KBM-7 (cell line): ENCODE data around the gene KIFC3.
"Not testable (repeated sequence)": the region's sequence is repeated elsewhere in the genome, so short reads cannot be mapped to it uniquely, and the experiment has no call there.

Experiments used
- DNase-seq: peaks from one replicate; pipeline ENCODE4 v3.0.0-alpha.2; 2015
- in situ Hi-C: fragments of 300-500 bp; cut with MboI; formaldehyde crosslinking; loops from 2 replicates; pipeline ENCODE4 v1.14.3; 2020; ENCODE audit warnings: low sequenced_read_pairs, low pct_unique_long_range_greater_than_20kb, mixed read lengths

Gene KIFC3

DNA sequence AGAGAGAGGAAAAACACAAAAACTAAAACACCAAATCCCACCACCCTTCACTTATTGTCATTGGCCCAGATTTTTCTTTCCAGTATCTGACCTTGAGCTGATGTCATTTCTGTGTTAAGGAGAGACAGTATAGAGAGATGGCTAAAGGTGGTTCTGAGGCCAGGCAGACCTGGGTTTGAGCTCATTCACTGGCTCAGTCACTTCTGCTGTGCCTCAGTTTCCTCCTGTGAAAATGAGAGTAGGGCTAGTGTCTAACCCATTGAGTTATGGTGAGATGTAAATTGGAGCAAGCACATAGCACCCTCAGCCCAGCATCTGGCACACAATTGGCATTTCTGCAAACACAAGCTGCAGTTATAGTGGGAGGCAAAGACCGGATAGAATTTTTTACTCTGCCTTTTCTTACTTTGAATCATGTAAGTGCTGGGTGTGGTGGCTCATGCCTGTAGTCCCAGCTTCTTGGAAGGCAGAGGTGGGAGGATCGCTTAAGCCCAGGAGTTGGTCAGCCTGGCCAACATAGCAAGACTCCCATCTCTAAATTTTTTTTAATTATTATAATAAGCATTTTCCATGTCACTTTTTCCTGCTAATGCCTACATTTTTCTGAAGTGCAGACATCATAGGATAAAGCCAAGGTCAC lies 6.4 kb upstream of the KIFC3 start:
- DNase-seq, result no peak
- in situ Hi-C loops, result no loop called here

DNA sequence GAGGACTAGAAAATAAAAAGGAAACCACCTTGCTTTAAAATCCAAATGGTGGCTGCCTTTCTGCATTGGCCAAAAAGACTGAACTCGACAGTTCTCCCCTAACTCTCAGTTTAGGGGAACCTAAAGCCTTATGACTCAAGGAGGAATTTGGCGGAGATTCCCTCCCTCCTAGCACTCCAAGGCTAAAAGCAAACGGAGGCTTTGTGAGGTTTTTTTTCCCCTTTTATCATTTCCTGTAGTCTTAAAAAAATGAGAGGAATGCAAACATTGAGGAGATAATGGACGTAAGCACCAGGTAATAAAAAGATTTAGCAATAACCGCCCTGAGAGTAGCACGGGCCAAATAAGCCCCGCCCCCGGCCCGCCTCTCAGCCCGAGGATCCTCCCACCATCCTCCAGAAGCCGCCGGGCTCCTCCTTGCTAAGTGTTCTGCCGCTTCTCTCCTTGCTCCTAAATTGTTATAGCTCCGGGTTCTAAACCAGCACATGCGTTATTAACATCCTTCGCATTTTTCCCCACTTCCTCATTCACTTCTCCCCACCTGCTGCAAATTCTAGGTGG lies 5.8 kb upstream of the KIFC3 start:
- in situ Hi-C loops, result no loop called here
- peak; percentile 90 for DNase-seq

DNA sequence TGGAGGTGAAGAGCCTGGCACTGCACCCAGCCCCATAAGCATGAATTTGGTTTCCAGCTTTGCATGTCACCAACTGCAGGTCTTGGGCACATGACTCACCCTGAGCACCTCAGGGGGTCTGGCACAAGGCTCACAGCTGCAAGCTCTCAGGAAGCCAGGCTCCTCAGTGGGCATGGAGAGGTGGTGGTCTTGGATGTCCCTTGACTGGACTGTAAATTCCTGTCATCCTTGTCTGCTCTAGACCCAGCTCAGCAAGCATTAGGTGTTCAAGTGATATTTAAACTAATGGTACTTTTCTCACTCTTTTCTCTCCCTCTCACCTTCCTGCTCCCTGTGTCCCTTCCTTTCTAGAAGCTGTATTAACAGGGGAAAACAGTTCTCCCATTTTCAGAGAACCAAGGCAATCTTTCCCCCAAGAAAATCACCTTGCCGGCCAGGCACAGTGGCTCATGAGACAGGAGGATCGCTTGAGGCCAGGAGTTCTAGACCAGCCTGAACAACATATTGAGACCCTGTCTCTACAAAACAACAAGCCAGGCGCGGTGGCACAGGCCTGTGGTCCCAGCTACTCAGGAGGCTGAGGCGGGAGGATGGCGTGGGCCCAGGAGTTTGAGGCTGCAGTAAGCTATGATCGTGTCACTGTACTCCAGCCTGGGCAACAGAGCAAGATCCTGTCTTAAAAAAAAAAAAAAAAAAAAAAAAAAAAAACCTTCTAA lies 5.1 kb upstream of the KIFC3 start:
- in situ Hi-C loops, result no loop called here
- DNase-seq, result no peak

GRCh38 chr16:57805176-57805575 lies 2.9 kb upstream of the KIFC3 start:
- in situ Hi-C loops, result no loop called here
- no peak for DNase-seq

GRCh38 chr16:57804111-57804837 lies 2.0 kb upstream of the KIFC3 start:
- in situ Hi-C loops, result no loop called here
- no peak for DNase-seq

- no peak for DNase-seq
- in situ Hi-C loops, result no loop called here
These were observed 1.1 kb upstream of the KIFC3 start for GRCh38 chr16:57803134-57803990.

- in situ Hi-C loops, result no loop called here
- DNase-seq, result no peak
These were observed 416 bp downstream of the KIFC3 start for GRCh38 chr16:57801809-57802340.

DNA sequence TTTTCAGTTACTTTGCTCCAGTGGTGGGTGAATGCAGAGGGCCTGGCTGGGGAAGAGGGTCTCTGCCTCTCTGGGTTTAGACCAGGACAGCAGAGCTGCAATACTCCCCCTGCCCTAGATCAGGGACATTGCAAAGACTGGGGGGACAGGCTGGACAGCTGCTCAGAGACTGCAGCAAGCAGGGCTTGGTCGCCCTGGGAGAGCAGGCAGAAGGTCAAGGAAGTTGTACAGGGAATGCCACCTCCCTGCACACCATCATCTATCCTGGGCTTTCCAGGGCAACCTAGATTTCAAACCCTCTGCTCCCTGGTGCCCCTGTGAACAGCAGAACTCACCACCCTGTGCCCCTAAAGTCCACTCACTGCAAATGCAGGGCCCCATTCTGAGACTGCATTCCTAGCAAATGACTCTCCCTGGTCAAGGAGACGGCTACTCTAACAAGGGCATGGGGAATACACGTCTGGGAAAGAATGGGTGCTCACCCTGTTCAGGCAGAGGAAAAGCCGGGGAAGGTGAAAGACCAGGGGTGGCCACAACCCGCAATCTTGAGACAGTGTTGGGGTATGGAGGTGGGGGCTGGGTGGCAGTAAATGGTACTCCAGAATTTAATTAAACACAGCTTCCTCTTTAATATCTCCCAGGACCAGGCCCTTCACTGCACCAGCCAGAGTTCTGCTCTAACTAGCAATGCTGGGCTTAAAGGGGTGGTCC lies 1.0 kb downstream of the KIFC3 start:
- DNase-seq, result no peak
- in situ Hi-C loops, result no loop called here

GRCh38 chr16:57800200-57801097 lies 1.8 kb downstream of the KIFC3 start:
- DNase-seq, result peak; percentile 50
- in situ Hi-C loops, result no loop called here

GRCh38 chr16:57799600-57800199 lies 2.6 kb downstream of the KIFC3 start:
- in situ Hi-C loops, result no loop called here
- peak; percentile 64 for DNase-seq

- in situ Hi-C loops, result no loop called here
- DNase-seq, result no peak
These were observed 3.2 kb downstream of the KIFC3 start for GRCh38 chr16:57798953-57799599.

DNA sequence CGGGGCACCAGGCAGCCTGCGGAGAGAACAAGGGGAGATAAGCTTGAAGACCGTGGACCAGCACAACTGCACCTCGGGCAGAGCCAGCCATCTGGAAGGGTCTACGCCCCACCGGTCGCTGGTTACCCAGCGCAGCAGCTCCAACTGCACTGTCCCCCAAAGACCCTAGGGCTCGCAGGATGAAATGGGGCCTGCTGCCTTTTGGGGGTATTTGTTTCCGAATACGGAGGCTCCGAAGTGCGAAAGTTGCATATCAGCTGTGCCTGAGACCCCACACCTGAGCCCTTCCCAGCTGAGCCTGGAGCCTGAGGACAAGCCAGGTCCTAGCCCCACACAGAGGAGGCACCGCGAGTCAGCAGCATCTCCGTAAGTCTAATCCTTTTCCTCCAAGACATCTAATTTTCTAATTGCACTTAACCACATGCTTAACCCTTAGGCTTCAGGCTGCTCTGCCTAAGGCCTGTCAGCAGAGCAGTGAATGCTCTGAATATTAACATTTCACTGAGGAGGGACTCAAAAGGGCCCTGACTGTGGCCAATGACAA lies 4.0 kb downstream of the KIFC3 start:
- DNase-seq, result no peak
- in situ Hi-C loops, result no loop called here

DNA sequence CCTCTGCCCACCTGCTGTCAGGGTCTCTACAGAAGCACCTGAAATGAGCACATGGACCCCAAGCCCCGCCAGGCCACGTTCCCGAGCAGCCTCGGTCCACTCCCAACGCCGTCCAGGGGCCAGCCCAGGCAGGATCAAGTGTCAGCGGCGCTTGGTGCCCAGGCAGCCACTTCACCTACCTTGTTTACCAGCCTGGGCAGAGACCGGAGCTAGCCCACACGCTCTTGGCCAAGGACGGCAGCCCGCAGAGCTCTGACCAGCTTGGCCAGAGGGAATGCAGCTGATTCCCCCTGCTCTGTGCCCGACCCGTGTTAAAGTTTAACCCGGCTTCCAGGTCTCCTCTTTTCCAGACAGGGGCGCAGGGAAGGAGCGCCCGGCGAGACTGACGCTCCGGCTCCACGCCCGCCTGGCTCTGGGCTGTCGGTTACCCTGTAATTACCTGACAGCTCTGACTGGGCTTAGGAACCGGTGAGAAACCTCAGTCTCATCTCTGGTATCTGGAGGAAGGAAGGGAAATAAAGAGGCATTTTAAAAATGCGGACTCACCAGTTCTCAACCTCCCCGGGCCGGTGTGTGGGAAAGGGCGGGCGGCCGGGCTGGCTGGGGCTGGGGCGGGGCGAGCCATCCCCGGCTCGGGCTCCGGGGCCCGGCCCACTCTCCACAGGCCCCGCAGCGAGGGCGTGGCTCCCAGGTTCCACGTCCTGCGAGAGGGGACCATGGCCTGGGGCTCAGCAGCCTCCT lies 4.6 kb downstream of the KIFC3 start:
- in situ Hi-C loops, result no loop called here
- no peak for DNase-seq

- no peak for DNase-seq
- in situ Hi-C loops, result no loop called here
These were observed 5.1 kb downstream of the KIFC3 start for GRCh38 chr16:57797216-57797525.

- DNase-seq, in situ Hi-C loops: not testable (repeated sequence)
These were observed 6.3 kb downstream of the KIFC3 start for GRCh38 chr16:57796014-57796413.

DNA sequence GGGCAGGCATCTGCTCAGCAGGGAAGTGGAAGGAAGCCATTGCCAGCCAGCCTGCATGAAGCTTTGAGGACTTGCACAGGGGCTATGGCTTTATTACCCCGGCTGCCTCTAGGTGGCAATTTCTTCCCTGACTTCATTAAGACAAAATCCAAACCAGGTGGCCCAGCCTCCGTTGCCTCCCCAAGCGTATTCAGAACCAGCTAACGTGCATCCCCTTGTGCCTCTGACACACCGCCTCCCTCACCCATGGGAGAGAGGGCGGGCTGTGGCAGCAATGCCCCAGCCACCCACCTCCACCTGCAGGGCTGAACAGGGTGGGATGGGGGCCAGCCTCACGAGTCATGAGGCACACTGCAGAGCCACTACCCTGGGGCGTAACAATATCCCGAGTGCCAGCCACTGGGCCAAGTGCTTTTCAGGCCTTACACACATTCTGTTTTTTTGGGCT lies 6.8 kb downstream of the KIFC3 start:
- in situ Hi-C loops, result no loop called here
- DNase-seq, result peak; percentile 62
